Measurements from ENCODE around the gene DDX54.
A peak's percentile ranks its signal among the peaks of the same experiment; 100 is the strongest.

DDX54 gene

DNA sequence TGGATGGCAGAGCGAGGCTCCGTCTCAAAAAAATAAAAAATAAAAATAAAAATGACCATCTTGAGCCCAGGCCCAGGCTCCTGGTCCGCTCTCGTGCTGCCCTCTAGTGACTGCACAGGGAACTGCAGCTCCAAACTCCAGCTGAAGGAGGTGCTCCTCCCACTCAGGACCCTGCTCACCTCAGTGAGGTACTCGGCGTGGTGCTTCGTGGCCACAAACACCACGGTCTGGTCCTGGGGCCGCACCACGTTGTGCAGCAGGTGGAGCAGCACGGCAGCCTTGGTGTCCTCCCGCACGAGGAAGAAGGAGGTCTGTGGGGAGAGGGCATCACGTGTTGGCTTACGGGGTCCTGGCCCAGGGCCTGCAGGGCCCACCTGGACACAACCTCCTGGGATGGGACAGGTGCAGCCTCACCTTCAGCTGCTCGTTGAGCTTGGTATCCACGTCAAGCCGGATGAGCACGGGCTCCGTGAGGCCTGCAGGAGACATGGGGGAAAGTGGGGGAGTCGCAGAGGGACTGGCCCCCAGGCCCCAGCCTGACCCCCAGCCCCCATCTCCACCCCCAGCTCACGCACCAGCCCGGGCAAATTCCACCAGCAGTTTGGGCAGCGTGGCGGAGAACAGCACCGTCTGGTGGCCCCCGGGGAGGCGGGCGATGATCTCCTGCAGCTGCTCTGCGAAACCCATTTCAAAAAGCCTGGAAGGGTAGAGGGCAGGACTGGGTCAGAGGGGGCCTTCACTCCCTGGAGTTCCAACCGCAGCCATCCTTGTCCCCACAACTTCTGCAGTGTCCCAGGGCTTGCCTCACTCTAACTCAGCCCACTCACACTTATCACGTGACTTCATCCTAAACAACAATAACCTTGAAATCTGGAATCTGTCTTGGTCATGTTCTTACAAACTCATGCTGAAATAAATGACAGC, 10.6 kb downstream of the DDX54 start:
- H3K9ac ChIP-seq (ENCODE audit: low read depth, low read length, poor library complexity, severe bottlenecking): no peak overlapping the region
- H3K4me1 ChIP-seq (ENCODE audit: insufficient read depth, low read length, poor library complexity, severe bottlenecking): no peaks in the 10 kb centered on the region
- no peak overlapping the region for H3K4me2 ChIP-seq (ENCODE audit: low read depth, low read length, poor library complexity, severe bottlenecking)

DNA sequence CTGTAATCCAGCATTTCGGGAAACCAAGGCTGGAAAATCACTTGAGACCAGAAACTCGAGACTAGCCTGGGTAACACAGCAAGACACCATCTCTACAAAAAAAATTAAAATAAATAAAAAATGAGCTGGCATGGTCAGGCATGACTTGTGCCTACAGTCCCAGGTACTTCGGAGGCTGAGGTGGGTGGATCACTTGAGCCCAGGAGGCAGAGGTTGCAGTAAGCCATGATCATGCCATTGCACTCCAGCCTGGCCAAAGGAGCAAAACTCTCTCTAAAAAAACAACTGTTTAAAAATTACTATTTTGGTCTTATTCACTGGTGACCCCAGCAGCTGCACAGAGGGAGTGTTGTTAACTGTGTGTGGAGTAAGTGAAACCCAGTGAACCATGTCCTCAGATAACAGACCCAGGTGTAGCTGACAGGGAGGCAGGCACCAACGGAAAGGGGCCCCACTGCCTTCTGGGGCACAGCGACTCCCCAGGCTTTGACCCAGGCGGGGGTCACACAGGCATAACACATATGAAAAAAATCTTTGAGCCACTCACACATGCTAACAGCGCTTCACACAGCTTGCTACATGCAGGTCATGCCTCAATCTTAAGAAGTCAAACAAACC, 12.1 kb downstream of the DDX54 start:
- no peaks in the 10 kb centered on the region for H3F3A ChIP-seq (ENCODE audit: low read depth)
- no peak overlapping the region for H3K4me2 ChIP-seq (ENCODE audit: low read depth, low read length, poor library complexity, severe bottlenecking)
- H3K9ac ChIP-seq (ENCODE audit: low read depth, low read length, poor library complexity, severe bottlenecking): no peak overlapping the region
- H3K36me3 ChIP-seq (ENCODE audit: insufficient read depth, low read length): peaks cover 80% of the 10 kb centered on the region; the same call in 1 of the 2 replicates
- no peak for TF ChIP-seq EZH2phosphoT487 (IDR thresholded peaks at IDR 0.05; ENCODE audit: borderline replicate concordance)
- TF ChIP-seq, protein P1, sequence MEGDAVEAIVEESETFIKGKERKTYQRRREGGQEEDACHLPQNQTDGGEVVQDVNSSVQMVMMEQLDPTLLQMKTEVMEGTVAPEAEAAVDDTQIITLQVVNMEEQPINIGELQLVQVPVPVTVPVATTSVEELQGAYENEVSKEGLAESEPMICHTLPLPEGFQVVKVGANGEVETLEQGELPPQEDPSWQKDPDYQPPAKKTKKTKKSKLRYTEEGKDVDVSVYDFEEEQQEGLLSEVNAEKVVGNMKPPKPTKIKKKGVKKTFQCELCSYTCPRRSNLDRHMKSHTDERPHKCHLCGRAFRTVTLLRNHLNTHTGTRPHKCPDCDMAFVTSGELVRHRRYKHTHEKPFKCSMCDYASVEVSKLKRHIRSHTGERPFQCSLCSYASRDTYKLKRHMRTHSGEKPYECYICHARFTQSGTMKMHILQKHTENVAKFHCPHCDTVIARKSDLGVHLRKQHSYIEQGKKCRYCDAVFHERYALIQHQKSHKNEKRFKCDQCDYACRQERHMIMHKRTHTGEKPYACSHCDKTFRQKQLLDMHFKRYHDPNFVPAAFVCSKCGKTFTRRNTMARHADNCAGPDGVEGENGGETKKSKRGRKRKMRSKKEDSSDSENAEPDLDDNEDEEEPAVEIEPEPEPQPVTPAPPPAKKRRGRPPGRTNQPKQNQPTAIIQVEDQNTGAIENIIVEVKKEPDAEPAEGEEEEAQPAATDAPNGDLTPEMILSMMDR (conservative IDR thresholded peaks at IDR 0.05; ENCODE audit: low read length): no peak
- H2AFZ ChIP-seq (ENCODE audit: low read length): no peak overlapping the region
- H4K20me1 ChIP-seq (ENCODE audit: insufficient read depth, low read length, poor library complexity, severe bottlenecking): no peaks in the 10 kb centered on the region
- no peaks in the 10 kb centered on the region for H3K79me2 ChIP-seq (ENCODE audit: insufficient read depth, low read length)
- H3K27me3 ChIP-seq (ENCODE audit: insufficient read depth, low read length, poor library complexity, severe bottlenecking): no peaks in the 10 kb centered on the region
- H3K4me1 ChIP-seq (ENCODE audit: insufficient read depth, low read length, poor library complexity, severe bottlenecking): no peaks in the 10 kb centered on the region
- no peaks in the 10 kb centered on the region for H3K9me3 ChIP-seq (ENCODE audit: insufficient read depth, low read depth, low read length)
- H3K9me2 ChIP-seq (replicated peaks; ENCODE audit: low read depth, low read length): no peaks in the 10 kb centered on the region
- no peak overlapping the region for H3K4me3 ChIP-seq (ENCODE audit: low read length, poor library complexity, severe bottlenecking)

More for the DNA sequence above, 10.6 kb downstream of the DDX54 start:
- Histone ChIP-seq H3K36me3 (ENCODE audit: insufficient read depth, low read length) (peaks cover 87% of the 10 kb centered on the region; the same call in 1 of the 2 replicates), H3K9me3 (ENCODE audit: insufficient read depth, low read depth, low read length) (no peaks in the 10 kb centered on the region), H2AFZ (ENCODE audit: low read length) (no peak overlapping the region), H3K27me3 (ENCODE audit: insufficient read depth, low read length, poor library complexity, severe bottlenecking) (no peaks in the 10 kb centered on the region), H4K20me1 (ENCODE audit: insufficient read depth, low read length, poor library complexity, severe bottlenecking) (no peaks in the 10 kb centered on the region), H3K9me2 (replicated peaks; ENCODE audit: low read depth, low read length) (no peaks in the 10 kb centered on the region), H3K79me2 (ENCODE audit: insufficient read depth, low read length) (no peaks in the 10 kb centered on the region), H3F3A (ENCODE audit: low read depth) (no peaks in the 10 kb centered on the region), H3K4me3 (ENCODE audit: low read length, poor library complexity, severe bottlenecking) (no peak overlapping the region)
- TF ChIP-seq, protein P1 (conservative IDR thresholded peaks at IDR 0.05; ENCODE audit: low read length): peak; percentile 82
- no peak for TF ChIP-seq EZH2phosphoT487 (IDR thresholded peaks at IDR 0.05; ENCODE audit: borderline replicate concordance)

DNA sequence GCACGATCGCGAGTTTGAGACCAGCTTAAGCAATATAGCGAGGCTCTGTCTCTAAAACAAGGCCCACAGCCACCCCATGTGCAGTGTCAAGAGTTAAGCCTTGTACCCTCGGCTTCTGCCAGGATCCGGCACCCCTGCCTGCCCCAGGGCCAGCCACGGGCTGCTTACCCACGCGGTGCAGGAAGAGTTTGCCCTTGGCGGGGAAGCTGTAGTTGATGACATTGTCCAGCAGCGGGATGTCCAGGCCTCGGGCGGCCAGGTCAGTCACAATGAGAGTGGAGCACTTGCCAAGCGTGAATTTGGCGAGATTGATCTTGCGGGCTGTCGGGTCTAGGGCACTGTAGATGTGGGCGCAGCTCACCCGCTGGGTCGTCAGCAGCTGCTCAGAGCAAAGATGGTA, 13.1 kb downstream of the DDX54 start:
- H3K27me3 ChIP-seq (ENCODE audit: insufficient read depth, low read length, poor library complexity, severe bottlenecking): no peaks in the 10 kb centered on the region
- no peaks in the 10 kb centered on the region for H3K9me2 ChIP-seq (replicated peaks; ENCODE audit: low read depth, low read length)
- no peak overlapping the region for H2AFZ ChIP-seq (ENCODE audit: low read length)
- H3K9ac ChIP-seq (ENCODE audit: low read depth, low read length, poor library complexity, severe bottlenecking): no peak overlapping the region
- H3F3A ChIP-seq (ENCODE audit: low read depth): no peaks in the 10 kb centered on the region
- H3K4me2 ChIP-seq (ENCODE audit: low read depth, low read length, poor library complexity, severe bottlenecking): no peak overlapping the region
- no peak for TF ChIP-seq EZH2phosphoT487 (IDR thresholded peaks at IDR 0.05; ENCODE audit: borderline replicate concordance)
- TF ChIP-seq, protein P1 (conservative IDR thresholded peaks at IDR 0.05; ENCODE audit: low read length): no peak
- H3K36me3 ChIP-seq (ENCODE audit: insufficient read depth, low read length): peaks cover 80% of the 10 kb centered on the region; the same call in 1 of the 2 replicates
- no peaks in the 10 kb centered on the region for H3K9me3 ChIP-seq (ENCODE audit: insufficient read depth, low read depth, low read length)
- no peaks in the 10 kb centered on the region for H3K79me2 ChIP-seq (ENCODE audit: insufficient read depth, low read length)
- no peak overlapping the region for H3K4me3 ChIP-seq (ENCODE audit: low read length, poor library complexity, severe bottlenecking)
- no peaks in the 10 kb centered on the region for H3K4me1 ChIP-seq (ENCODE audit: insufficient read depth, low read length, poor library complexity, severe bottlenecking)
- no peaks in the 10 kb centered on the region for H4K20me1 ChIP-seq (ENCODE audit: insufficient read depth, low read length, poor library complexity, severe bottlenecking)
